ENCODE data around the gene KCNC1.

KCNC1 gene

GRCh38 chr11:17736579-17736893 lies 2.0 kb downstream of the KCNC1 start:
- H3K27ac ChIP-seq = no peak overlapping the region
- peaks cover 31% of the 10 kb centered on the region for H4K20me1 ChIP-seq
- no peaks in the 10 kb centered on the region for H3K36me3 ChIP-seq
- H3K4me1 ChIP-seq = peaks cover 45% of the 10 kb centered on the region
- no peak overlapping the region for H3K4me3 ChIP-seq
- H3K27me3 ChIP-seq = peaks cover 6% of the 10 kb centered on the region; the same call in 1 of the 2 replicates
- TF ChIP-seq Cebpa-rat (IDR thresholded peaks at IDR 0.05) = no peak
- H3K9ac ChIP-seq = no peak overlapping the region
- H3K4me2 ChIP-seq = peak overlapping the region; percentile 93
- no peaks in the 10 kb centered on the region for H3K9me3 ChIP-seq

DNA sequence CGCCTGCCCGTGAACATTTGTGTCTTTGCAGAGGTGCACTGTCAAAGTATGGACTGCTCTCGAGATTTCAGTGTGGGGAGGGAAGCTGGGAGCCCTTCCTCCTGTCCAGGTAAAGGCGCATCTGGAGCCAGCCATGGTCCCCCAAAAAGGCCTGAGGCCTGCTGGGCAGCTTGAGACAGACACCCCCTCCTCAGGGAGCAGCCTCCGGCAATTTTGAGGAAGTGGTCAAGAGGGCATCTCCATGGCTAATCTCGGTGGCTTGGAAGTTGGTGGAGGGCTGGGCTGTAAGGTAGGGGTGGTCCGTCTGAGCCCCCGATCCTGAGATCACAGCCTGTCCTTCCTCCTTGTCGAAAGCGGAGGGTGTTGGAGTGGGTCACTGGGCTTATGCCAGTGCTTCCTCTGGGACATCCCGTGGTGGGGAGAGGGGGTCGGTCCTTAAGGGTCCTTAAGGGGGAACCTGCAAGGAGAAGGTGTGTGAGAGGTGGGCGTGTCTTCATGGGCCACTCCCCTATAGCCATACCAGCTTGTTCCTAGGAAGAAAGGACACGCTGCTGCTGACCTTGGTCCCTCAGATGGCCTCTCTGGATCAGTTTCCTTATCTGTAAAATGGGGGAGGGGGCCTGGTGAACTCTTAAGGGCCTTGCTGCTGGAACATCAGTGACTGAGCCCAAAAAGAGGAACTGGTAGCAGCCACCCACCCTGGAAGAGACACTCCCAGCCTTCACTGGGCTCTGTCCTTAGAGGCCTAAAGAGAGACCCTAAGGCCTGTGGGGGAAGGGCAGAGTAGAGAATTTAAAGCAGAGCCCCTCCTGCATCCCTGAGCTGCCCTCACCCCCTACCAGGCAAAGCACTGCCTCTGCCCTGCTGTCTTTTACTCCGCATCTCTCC lies 2.6 kb downstream of the KCNC1 start:
- peaks cover 31% of the 10 kb centered on the region for H4K20me1 ChIP-seq
- H3K4me2 ChIP-seq = peak overlapping the region; percentile 93
- no peaks in the 10 kb centered on the region for H3K36me3 ChIP-seq
- no peak for TF ChIP-seq Cebpa-rat (IDR thresholded peaks at IDR 0.05)
- H3K27me3 ChIP-seq = peaks cover 6% of the 10 kb centered on the region; the same call in 1 of the 2 replicates
- no peak overlapping the region for H3K27ac ChIP-seq
- H3K9ac ChIP-seq = no peak overlapping the region
- H3K9me3 ChIP-seq = no peaks in the 10 kb centered on the region
- H3K4me3 ChIP-seq = no peak overlapping the region
- H3K4me1 ChIP-seq = peaks cover 45% of the 10 kb centered on the region

GRCh38 chr11:17738151-17738973 lies 3.8 kb downstream of the KCNC1 start:
- no peak for TF ChIP-seq Cebpa-rat (IDR thresholded peaks at IDR 0.05)
- Histone ChIP-seq H3K4me1 (peaks cover 45% of the 10 kb centered on the region), H4K20me1 (peaks cover 26% of the 10 kb centered on the region), H3K9me3 (no peaks in the 10 kb centered on the region), H3K27ac (no peak overlapping the region), H3K4me2 (peak overlapping the region; percentile 93), H3K36me3 (no peaks in the 10 kb centered on the region), H3K27me3 (peaks cover 6% of the 10 kb centered on the region; the same call in 1 of the 2 replicates), H3K4me3 (no peak overlapping the region), H3K9ac (no peak overlapping the region)

GRCh38 chr11:17739945-17740338 lies 5.4 kb downstream of the KCNC1 start:
- H3K9me3 ChIP-seq = no peaks in the 10 kb centered on the region
- TF ChIP-seq Cebpa-rat (IDR thresholded peaks at IDR 0.05) = no peak
- no peak overlapping the region for H3K4me3 ChIP-seq
- peaks cover 14% of the 10 kb centered on the region for H4K20me1 ChIP-seq
- no peaks in the 10 kb centered on the region for H3K27me3 ChIP-seq
- H3K9ac ChIP-seq = no peak overlapping the region
- no peak overlapping the region for H3K4me2 ChIP-seq
- no peak overlapping the region for H3K27ac ChIP-seq
- H3K4me1 ChIP-seq = peaks cover 39% of the 10 kb centered on the region
- H3K36me3 ChIP-seq = no peaks in the 10 kb centered on the region

- Histone ChIP-seq H3K4me2 (no peak overlapping the region), H4K20me1 (peaks cover 13% of the 10 kb centered on the region), H3K36me3 (no peaks in the 10 kb centered on the region), H3K9me3 (no peaks in the 10 kb centered on the region), H3K9ac (no peak overlapping the region), H3K27me3 (no peaks in the 10 kb centered on the region), H3K4me1 (peaks cover 37% of the 10 kb centered on the region), H3K27ac (no peak overlapping the region), H3K4me3 (no peak overlapping the region)
- no peak for TF ChIP-seq Cebpa-rat (IDR thresholded peaks at IDR 0.05)
Measured at GRCh38 chr11:17740649-17741235, 6.2 kb downstream of the KCNC1 start.

- Histone ChIP-seq H3K9me3 (no peaks in the 10 kb centered on the region), H3K27me3 (no peaks in the 10 kb centered on the region), H3K9ac (no peak overlapping the region), H4K20me1 (peaks cover 6% of the 10 kb centered on the region; the same call in 1 of the 2 replicates), H3K36me3 (no peaks in the 10 kb centered on the region), H3K4me2 (no peak overlapping the region), H3K4me1 (peaks cover 30% of the 10 kb centered on the region), H3K4me3 (no peak overlapping the region), H3K27ac (no peak overlapping the region)
- no peak for TF ChIP-seq Cebpa-rat (IDR thresholded peaks at IDR 0.05)
Measured at GRCh38 chr11:17741487-17741886, 6.9 kb downstream of the KCNC1 start.

GRCh38 chr11:17742019-17742418 lies 7.4 kb downstream of the KCNC1 start:
- H3K4me2 ChIP-seq = no peak overlapping the region
- no peak for TF ChIP-seq Cebpa-rat (IDR thresholded peaks at IDR 0.05)
- H3K9me3 ChIP-seq = no peaks in the 10 kb centered on the region
- H3K36me3 ChIP-seq = no peaks in the 10 kb centered on the region
- H3K27me3 ChIP-seq = no peaks in the 10 kb centered on the region
- H3K9ac ChIP-seq = no peak overlapping the region
- peaks cover 6% of the 10 kb centered on the region; the same call in 1 of the 2 replicates for H4K20me1 ChIP-seq
- H3K4me3 ChIP-seq = no peak overlapping the region
- H3K27ac ChIP-seq = no peak overlapping the region
- H3K4me1 ChIP-seq = peaks cover 25% of the 10 kb centered on the region

DNA sequence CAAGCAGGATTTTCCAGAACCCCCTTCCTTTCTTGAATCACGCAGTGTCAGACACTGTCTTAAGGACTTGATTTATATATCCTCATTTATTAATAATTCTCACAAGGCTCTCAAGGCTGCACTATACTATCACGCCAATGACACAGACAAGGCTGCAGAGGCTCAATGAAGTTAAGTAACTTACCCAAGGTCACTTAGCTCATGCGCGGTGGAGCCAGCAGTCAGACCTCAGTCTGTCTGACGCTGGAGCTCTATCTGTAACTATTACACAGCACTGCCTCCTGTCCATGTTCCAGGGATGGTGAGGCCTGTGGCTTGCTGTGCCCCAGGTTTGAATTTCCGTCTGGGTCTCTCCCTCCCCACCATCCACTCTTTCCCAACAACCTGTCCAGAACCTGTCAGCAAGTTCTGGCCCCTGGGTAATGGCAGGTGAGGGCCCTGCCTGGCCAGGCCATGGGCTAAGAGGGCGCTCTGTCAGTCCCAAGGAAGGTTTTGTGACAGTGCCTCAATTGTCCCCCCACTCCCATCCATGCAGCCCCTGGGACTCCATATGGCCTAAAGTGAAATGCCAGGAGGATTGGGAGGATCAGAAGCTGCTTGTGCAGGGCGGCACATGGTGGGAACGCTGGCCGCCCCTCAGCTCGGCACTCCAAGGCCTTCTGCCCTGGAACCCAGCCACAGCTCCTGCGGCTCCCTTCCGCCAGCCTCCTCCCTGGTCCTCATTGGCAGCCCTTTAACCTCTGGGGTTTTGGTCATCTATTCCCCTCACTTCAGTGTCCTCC lies 8.6 kb downstream of the KCNC1 start:
- Histone ChIP-seq H3K36me3 (no peaks in the 10 kb centered on the region), H3K9me3 (no peaks in the 10 kb centered on the region), H3K4me1 (peaks cover 13% of the 10 kb centered on the region), H3K27ac (no peak overlapping the region), H3K4me3 (no peak overlapping the region), H4K20me1 (peaks cover 6% of the 10 kb centered on the region; the same call in 1 of the 2 replicates), H3K4me2 (no peak overlapping the region), H3K9ac (no peak overlapping the region), H3K27me3 (no peaks in the 10 kb centered on the region)
- TF ChIP-seq Cebpa-rat (IDR thresholded peaks at IDR 0.05) = no peak

- no peak for TF ChIP-seq Cebpa-rat (IDR thresholded peaks at IDR 0.05)
- Histone ChIP-seq H3K4me3 (no peak overlapping the region), H3K9me3 (no peaks in the 10 kb centered on the region), H3K27ac (no peak overlapping the region), H3K36me3 (no peaks in the 10 kb centered on the region), H4K20me1 (peaks cover under 1% of the 10 kb centered on the region; the same call in 1 of the 2 replicates), H3K9ac (no peak overlapping the region), H3K4me2 (no peak overlapping the region), H3K4me1 (peaks cover 7% of the 10 kb centered on the region), H3K27me3 (no peaks in the 10 kb centered on the region)
Measured at GRCh38 chr11:17743808-17744119, 9.2 kb downstream of the KCNC1 start.

Data from BLaER1 (cell line).